Immature natural killer cell (primary cell): ENCODE results near the gene IFNAR2. TPM values are rescaled to one million over a fixed set of nuclear protein-coding genes. Genes with fewer than 3 reads are reported as not detected.

Experiments
- DNase-seq, 3 donors: peaks; one replicate each; pipeline ENCODE4 v3.0.0; 2022; ENCODE audit warnings: mixed read lengths in 1 of 3
- H3K27ac Mint-ChIP-seq, 6 donors: one replicate each; pipeline ENCODE4 v1.8.0; 2020; ENCODE audit warnings: mixed read lengths in 6 of 6, mild to moderate bottlenecking in 5 of 6, inconsistent platforms in 4 of 6, moderate library complexity in 3 of 6
- H3K27me3 Mint-ChIP-seq, 3 donors: one replicate each; pipeline ENCODE4 v1.8.0; 2020 to 2021; ENCODE audit warnings: low read depth in 3 of 3, mild to moderate bottlenecking in 3 of 3, mixed read lengths in 3 of 3, moderate library complexity in 3 of 3, inconsistent platforms in 1 of 3
- H3K36me3 Mint-ChIP-seq, 3 donors: one replicate each; pipeline ENCODE4 v1.8.0; 2020; ENCODE audit warnings: mixed read lengths in 3 of 3, inconsistent platforms in 2 of 3, mild to moderate bottlenecking in 2 of 3
- H3K4me1 Mint-ChIP-seq, 2 donors: one replicate each; pipeline ENCODE4 v1.8.0; 2020; ENCODE audit warnings: inconsistent platforms in 2 of 2, mild to moderate bottlenecking in 2 of 2, mixed read lengths in 2 of 2, moderate library complexity in 1 of 2
- H3K4me3 Mint-ChIP-seq, 5 donors: one replicate each; pipeline ENCODE4 v1.8.0; 2020; ENCODE audit warnings: mild to moderate bottlenecking in 5 of 5, mixed read lengths in 5 of 5, inconsistent platforms in 3 of 5, moderate library complexity in 3 of 5
- H3K9me3 Mint-ChIP-seq, 6 donors: one replicate each; pipeline ENCODE4 v1.8.0; 2020; ENCODE audit warnings: mild to moderate bottlenecking in 6 of 6, mixed read lengths in 6 of 6, inconsistent platforms in 4 of 6, moderate library complexity in 3 of 6
- polyA plus RNA-seq, 3 donors: library from polyadenylated mRNA; unstranded; fragments of 300-500 nt; fragmentation: Illumina TruSeq; gene quantifications; one replicate each; pipeline ENCODE4 v1.2.3, GENCODE V29; 2021

IFNAR2 gene
- polyA plus RNA-seq, 3 donors from 2014 or later: 76.8 to 111 (median 87.9) TPM

GRCh38 chr21:33228455-33228854, 1.3 kb upstream of the IFNAR2 start:
- Mint-ChIP-seq H3K4me1 (peaks cover 43 to 55% of the 10 kb centered on the region in 2 donors), H3K27ac (peak overlapping the region in 4 of 6 donors; percentile 45 to 77 (median 55)), H3K36me3 (peaks cover 0 to 6% (median 6%) of the 10 kb centered on the region in 3 donors), H3K9me3 (no peaks in the 10 kb centered on the region), H3K4me3 (peak overlapping the region in 3 of 5 donors; percentile 79 to 84 (median 80)), H3K27me3 (peaks cover 0 to 12% (median 8%) of the 10 kb centered on the region in 3 donors)
- no peak for DNase-seq

GRCh38 chr21:33229099-33229783, 497 bp upstream of the IFNAR2 start:
- peaks cover 0 to 6% (median 6%) of the 10 kb centered on the region in 3 donors for H3K36me3 Mint-ChIP-seq
- H3K9me3 Mint-ChIP-seq: no peaks in the 10 kb centered on the region
- H3K27me3 Mint-ChIP-seq: peaks cover 0 to 12% (median 8%) of the 10 kb centered on the region in 3 donors
- peak overlapping the region; percentile 77 to 89 (median 88) for H3K27ac Mint-ChIP-seq
- no peak for DNase-seq
- peaks cover 49 to 63% of the 10 kb centered on the region in 2 donors for H3K4me1 Mint-ChIP-seq
- peak overlapping the region; percentile 79 to 89 (median 84) for H3K4me3 Mint-ChIP-seq

- no peaks in the 10 kb centered on the region for H3K9me3 Mint-ChIP-seq
- H3K4me3 Mint-ChIP-seq: peak overlapping the region; percentile 86 to 97 (median 94)
- H3K27ac Mint-ChIP-seq: peak overlapping the region; percentile 76 to 93 (median 88)
- DNase-seq: peak in 2 of 3 donors; percentile 41 to 43
- peaks cover 1 to 12% (median 8%) of the 10 kb centered on the region in 3 donors for H3K27me3 Mint-ChIP-seq
- H3K36me3 Mint-ChIP-seq: peaks cover 0 to 6% (median 6%) of the 10 kb centered on the region in 3 donors
- H3K4me1 Mint-ChIP-seq: peaks cover 64 to 78% of the 10 kb centered on the region in 2 donors
Measured at GRCh38 chr21:33230545-33231324, 997 bp downstream of the IFNAR2 start.

GRCh38 chr21:33231526-33231925, 1.8 kb downstream of the IFNAR2 start:
- Mint-ChIP-seq H3K9me3 (no peaks in the 10 kb centered on the region), H3K4me3 (peak overlapping the region; percentile 86 to 97 (median 94)), H3K4me1 (peaks cover 71 to 86% of the 10 kb centered on the region in 2 donors), H3K36me3 (peaks cover 0 to 6% (median 6%) of the 10 kb centered on the region in 3 donors), H3K27me3 (peaks cover 1 to 12% (median 8%) of the 10 kb centered on the region in 3 donors), H3K27ac (peak overlapping the region; percentile 76 to 93 (median 88))
- no peak for DNase-seq

- no peaks in the 10 kb centered on the region for H3K9me3 Mint-ChIP-seq
- H3K27ac Mint-ChIP-seq: peak overlapping the region; percentile 76 to 93 (median 88)
- peaks cover 75 to 88% of the 10 kb centered on the region in 2 donors for H3K4me1 Mint-ChIP-seq
- H3K4me3 Mint-ChIP-seq: peak overlapping the region; percentile 86 to 97 (median 94)
- H3K36me3 Mint-ChIP-seq: peaks cover 0 to 11% (median 6%) of the 10 kb centered on the region in 3 donors
- peaks cover 1 to 12% (median 8%) of the 10 kb centered on the region in 3 donors for H3K27me3 Mint-ChIP-seq
- no peak for DNase-seq
Measured at GRCh38 chr21:33232291-33233034, 2.7 kb downstream of the IFNAR2 start.

- Mint-ChIP-seq H3K36me3 (peaks cover 0 to 11% (median 6%) of the 10 kb centered on the region in 3 donors), H3K4me1 (peaks cover 83 to 90% of the 10 kb centered on the region in 2 donors), H3K27ac (peak overlapping the region; percentile 76 to 89 (median 86)), H3K9me3 (no peaks in the 10 kb centered on the region), H3K4me3 (peak overlapping the region; percentile 60 to 82 (median 71)), H3K27me3 (peaks cover 0 to 5% (median 1%) of the 10 kb centered on the region in 3 donors)
- peak in 2 of 3 donors; percentile 33 to 42 for DNase-seq
Measured at GRCh38 chr21:33234635-33235520, 5.1 kb downstream of the IFNAR2 start.

GRCh38 chr21:33236013-33236686, 6.4 kb downstream of the IFNAR2 start:
- Mint-ChIP-seq H3K27ac (peak overlapping the region; percentile 91 to 95 (median 93)), H3K4me3 (peak overlapping the region in 3 of 5 donors; percentile 2 to 31 (median 18)), H3K4me1 (peaks cover 92 to 100% of the 10 kb centered on the region in 2 donors), H3K9me3 (no peaks in the 10 kb centered on the region), H3K36me3 (peaks cover 0 to 11% (median 6%) of the 10 kb centered on the region in 3 donors), H3K27me3 (peaks cover 0 to 5% (median 1%) of the 10 kb centered on the region in 3 donors)
- no peak for DNase-seq

- peak overlapping the region; percentile 29 to 60 (median 45) for H3K4me3 Mint-ChIP-seq
- peaks cover 95 to 100% of the 10 kb centered on the region in 2 donors for H3K4me1 Mint-ChIP-seq
- H3K9me3 Mint-ChIP-seq: no peaks in the 10 kb centered on the region
- H3K27ac Mint-ChIP-seq: peak overlapping the region; percentile 91 to 95 (median 93)
- H3K36me3 Mint-ChIP-seq: peaks cover 0 to 11% (median 6%) of the 10 kb centered on the region in 3 donors
- H3K27me3 Mint-ChIP-seq: peaks cover 0 to 5% (median 1%) of the 10 kb centered on the region in 3 donors
- DNase-seq: no peak
Measured at GRCh38 chr21:33236766-33237165, 7.0 kb downstream of the IFNAR2 start.

- Mint-ChIP-seq H3K27ac (peak overlapping the region; percentile 91 to 95 (median 93)), H3K27me3 (peaks cover 0 to 5% (median 1%) of the 10 kb centered on the region in 3 donors), H3K4me1 (peaks cover 95 to 99% of the 10 kb centered on the region in 2 donors), H3K9me3 (no peaks in the 10 kb centered on the region), H3K4me3 (peak overlapping the region; percentile 55 to 86 (median 74)), H3K36me3 (peaks cover 0 to 13% (median 6%) of the 10 kb centered on the region in 3 donors)
- DNase-seq: no peak
Measured at GRCh38 chr21:33237486-33237885, 7.7 kb downstream of the IFNAR2 start.

GRCh38 chr21:33238146-33238545, 8.4 kb downstream of the IFNAR2 start:
- Mint-ChIP-seq H3K36me3 (peaks cover 0 to 9% (median under 1%) of the 10 kb centered on the region in 3 donors), H3K27me3 (peaks cover 0 to 5% (median 1%) of the 10 kb centered on the region in 3 donors), H3K27ac (peak overlapping the region; percentile 91 to 95 (median 93)), H3K4me3 (peak overlapping the region; percentile 64 to 86 (median 74)), H3K9me3 (no peaks in the 10 kb centered on the region), H3K4me1 (peaks cover 92 to 94% of the 10 kb centered on the region in 2 donors)
- DNase-seq: no peak

GRCh38 chr21:33238565-33239255, 9.0 kb downstream of the IFNAR2 start:
- Mint-ChIP-seq H3K27ac (peak overlapping the region; percentile 91 to 95 (median 93)), H3K9me3 (no peaks in the 10 kb centered on the region), H3K4me3 (peak overlapping the region; percentile 64 to 86 (median 74)), H3K27me3 (peaks cover 0 to 5% (median 1%) of the 10 kb centered on the region in 3 donors), H3K36me3 (peaks cover 5 to 12% (median 5%) of the 10 kb centered on the region in 3 donors), H3K4me1 (peaks cover 92 to 94% of the 10 kb centered on the region in 2 donors)
- peak; percentile 51 to 59 (median 53) for DNase-seq
